Activated T-helper 1 cell treated with Interleukin-2 at 50 U/mL for 16 hours (primary cell): ENCODE results near the gene LSS.

ENCODE experiments used
- DNase-seq: peaks from one replicate; pipeline ENCODE4 v3.0.0-alpha.2; 2020; ENCODE audit warnings: low read depth

Gene LSS

GRCh38 chr21:46168659-46169386, 59.8 kb downstream of the LSS start:
- DNase-seq, result no peak

DNA sequence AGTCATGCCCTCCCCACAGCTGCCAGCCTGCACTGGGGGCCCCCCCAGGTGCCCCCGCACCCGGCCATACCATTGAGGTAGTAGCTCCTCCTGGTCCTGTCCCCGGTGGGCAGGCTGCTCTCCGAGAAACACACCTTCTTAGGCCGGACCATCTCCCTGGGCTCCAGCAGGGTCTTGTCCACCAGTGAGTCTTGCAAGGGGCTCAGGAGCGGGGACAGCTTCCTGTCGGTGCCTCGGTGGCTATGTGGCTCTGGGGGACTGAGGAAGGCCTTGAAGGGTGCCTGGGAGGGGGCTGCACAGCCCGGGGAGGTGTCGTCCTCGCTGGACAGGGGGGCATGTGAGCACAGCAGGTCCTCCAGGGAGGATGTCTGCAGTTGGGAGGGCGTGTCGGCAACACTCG, 60.3 kb downstream of the LSS start:
- no peak for DNase-seq

DNA sequence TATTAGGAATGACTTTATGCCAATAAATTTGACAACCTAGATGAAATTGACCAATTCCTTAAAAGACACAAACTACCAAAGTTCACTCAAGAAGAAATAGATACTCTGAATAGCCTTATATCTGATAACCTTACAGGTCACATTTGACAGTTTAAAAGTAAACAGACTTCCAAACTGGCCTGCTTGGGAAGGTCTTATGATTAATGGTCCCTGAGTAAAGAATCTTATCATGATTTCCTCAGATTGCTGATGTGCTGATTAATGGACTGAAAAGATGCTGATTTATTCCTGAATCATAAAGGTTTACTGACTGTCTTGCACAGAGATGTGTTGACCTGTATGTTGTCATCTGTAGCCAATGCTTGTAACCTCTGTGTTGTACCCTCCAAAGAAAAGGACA, 63.5 kb downstream of the LSS start:
- no peak for DNase-seq

- DNase-seq, result no peak
Measured at GRCh38 chr21:46163380-46163779, 65.2 kb downstream of the LSS start.

GRCh38 chr21:46161633-46162592, 66.7 kb downstream of the LSS start:
- no peak for DNase-seq

DNA sequence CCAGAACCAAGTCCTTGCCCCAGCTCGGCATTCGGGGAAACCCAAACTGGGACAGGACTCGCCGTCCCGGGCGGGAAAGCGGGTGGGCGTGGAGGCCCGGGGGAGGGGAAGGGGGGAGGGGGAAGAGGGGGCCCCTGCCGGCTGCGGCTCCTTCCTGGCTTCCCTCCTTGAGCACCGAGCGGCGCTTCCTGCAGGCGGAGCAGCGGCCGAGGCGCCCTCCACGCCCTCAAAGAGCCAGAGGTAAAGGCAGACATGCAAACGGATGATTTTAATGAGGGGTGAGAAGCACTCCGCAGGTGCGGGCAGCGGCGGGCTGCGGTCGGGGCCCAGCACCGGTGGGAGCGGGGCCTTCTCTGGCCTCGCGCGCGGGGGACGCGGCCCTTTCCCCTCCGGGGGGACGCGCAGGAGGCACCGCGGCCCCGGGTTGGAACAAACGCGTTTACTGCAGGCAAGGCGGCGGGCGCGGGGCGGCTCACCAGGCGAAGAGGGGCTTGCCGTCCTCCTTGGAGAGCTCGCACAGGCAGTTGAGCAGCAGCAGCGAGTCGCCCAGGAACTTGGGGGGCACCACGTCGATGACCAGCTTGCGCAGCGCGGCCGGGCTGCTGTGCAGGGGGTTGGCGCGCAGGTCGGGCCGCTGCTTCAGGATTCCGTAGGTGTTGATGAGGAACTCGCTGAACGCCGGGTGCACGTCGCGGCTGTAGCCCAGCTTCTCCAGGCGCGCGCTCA, 67.5 kb downstream of the LSS start:
- no peak for DNase-seq

DNA sequence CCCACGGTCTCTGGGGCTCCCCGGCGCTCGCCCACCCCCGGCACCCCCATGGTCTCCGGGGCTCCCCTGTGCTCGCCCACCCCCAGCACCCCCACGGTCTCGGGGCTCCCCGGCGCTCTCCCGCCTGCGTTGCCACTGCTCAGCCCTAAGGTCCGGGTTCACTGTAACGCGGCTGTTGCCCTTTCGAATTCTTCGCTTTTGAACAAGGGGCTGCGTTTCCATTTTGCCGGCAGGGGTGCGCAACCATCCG, 68.0 kb downstream of the LSS start:
- DNase-seq, result no peak

DNA sequence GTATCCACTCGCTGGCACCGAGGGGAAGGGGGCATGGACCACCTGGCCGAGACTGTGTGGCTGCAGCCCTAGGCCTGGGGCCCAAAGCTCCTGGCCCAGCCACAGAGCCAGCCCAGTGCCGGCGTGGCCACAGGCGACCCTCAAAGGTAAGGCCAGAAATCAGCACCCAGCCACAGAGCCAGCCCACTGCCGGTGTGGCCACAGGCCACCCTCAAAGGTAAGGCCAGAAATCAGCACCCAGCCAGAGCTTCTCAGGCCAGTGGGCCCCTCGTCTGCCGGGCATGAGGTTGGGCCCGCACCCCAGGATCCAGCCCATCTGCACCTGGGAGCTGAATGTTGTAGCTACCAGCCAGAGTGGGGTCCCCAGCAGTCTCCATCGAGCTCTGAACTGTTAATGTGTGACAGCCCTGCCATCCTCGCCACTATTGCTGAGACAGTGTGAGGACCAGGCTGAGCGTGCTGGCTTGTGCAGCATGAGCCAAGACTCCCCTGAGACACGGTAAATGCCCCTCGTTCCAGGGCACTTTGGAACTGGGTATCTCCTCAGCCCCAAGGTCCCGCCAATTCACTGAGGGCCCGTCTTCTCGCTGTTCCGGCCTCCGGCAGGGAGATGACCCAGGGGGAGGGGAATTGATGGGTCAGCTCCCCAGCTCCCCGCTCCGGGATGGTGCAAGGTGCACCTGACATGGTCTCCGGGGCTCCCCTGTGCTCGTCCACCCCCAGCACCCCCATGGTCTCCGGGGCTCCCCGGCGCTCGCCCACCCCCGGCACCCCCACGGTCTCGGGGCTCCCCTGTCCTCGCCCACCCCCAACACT, 68.5 kb downstream of the LSS start:
- DNase-seq, result no peak

DNA sequence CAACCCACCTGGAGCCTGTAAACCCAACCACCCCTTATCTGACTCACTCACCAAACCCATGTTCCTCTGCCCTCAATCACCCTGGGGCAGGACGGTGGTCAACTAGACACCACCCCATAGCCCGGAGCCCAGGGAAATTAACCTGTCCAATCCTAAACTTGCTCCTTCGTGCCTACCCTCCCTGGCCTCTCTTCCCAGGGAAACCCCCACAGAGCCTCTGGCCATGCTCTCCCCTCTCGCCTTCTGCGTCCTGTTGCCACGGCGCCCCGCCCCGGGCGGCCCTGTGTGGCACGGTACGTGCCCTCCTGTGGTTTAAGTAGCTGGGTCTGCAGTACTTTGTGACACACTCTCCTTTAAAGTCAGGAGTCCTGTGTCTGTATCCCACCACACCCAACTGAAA, 69.2 kb downstream of the LSS start:
- no peak for DNase-seq

DNA sequence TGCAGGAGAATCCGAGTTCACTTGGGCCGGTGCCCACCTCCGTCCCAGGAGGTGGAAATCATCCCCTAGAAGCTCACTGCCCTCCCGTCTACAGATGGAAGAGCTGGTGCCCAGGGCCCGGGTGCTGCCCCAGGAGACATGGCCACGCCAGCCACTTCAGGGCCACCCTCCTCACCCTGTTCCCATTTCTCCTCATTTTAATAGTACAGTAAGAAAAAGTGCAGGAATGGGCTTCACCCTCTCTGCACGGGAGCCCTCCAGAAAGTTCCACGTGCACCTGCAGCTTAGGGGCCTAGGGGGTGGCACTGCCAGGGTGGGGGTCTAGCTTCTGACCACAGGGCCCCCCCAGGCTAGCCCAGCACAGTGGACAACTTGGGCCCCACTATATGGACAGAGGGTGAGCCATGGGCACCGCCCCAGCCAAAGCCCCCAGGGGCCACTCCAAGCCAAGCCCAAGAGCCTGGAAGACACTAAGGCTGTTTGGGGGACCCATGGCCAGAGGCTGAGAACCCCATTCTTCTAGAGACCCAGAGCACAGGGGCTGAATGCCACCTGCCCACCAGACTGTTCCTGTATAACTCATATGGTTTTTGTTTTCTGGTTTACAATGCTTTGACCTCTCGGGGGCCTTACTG, 69.8 kb downstream of the LSS start:
- DNase-seq, result no peak

- DNase-seq, result no peak
Measured at GRCh38 chr21:46157987-46158451, 70.6 kb downstream of the LSS start.

DNA sequence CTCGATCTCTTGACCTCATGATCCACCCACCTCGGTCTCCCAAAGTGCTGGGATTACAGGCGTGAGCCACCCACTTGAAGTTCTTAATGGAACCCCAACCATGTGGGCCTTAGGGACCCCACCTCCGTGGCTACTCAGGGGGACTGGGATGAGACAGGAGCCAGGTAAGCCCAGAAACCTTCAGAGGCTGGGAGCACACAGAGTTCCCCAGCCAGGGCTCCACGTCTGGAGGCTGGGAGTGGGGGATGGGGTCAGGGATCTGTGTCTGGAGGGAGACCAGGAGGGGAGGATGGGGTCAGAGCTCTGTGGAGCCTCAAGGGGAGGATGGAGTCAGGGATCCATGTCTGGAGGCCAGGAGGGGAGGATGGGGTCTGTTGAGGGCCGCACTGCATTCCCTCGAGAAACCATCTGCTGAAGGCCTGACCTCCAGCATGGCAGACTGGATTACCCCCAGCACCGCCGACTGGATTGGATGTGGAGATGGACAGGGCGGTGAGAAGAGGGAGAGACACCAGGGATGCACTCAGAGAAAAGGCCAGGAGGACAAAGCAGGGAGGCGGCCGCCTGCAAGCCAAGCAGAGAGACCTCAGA, 71.1 kb downstream of the LSS start:
- no peak for DNase-seq

DNA sequence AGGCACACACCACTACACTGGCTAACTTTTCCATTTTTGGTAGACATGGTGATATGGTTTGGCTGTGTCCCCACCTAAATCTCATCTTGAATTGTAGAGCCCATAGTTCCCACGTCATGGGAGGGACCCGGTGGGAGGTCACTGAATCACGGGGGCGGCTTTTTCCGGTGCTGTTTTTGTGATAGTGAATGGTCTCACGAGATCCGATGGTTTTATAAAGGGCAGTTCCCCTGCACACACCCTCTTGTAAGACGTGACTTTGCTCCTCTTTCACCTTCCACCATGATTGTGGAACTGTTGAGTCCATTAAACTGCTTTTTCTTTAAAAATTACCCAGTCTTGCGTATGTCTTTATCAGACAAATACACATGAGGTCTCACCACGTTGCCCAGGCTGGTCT, 71.9 kb downstream of the LSS start:
- DNase-seq, result no peak

DNA sequence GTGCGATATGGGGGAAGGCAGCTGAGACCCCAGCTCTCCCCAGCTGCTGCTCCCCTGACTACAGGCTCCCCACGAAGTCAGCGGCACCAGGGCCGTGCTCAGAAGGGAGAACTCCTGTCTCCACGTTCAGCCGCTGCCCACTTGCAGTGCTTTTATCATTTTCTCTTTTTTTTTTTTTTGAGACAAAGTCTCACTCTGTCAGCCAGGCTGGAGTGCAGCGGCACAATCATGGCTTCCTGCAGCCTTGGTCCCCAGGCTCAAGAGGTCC, 72.3 kb downstream of the LSS start:
- DNase-seq, result no peak

DNA sequence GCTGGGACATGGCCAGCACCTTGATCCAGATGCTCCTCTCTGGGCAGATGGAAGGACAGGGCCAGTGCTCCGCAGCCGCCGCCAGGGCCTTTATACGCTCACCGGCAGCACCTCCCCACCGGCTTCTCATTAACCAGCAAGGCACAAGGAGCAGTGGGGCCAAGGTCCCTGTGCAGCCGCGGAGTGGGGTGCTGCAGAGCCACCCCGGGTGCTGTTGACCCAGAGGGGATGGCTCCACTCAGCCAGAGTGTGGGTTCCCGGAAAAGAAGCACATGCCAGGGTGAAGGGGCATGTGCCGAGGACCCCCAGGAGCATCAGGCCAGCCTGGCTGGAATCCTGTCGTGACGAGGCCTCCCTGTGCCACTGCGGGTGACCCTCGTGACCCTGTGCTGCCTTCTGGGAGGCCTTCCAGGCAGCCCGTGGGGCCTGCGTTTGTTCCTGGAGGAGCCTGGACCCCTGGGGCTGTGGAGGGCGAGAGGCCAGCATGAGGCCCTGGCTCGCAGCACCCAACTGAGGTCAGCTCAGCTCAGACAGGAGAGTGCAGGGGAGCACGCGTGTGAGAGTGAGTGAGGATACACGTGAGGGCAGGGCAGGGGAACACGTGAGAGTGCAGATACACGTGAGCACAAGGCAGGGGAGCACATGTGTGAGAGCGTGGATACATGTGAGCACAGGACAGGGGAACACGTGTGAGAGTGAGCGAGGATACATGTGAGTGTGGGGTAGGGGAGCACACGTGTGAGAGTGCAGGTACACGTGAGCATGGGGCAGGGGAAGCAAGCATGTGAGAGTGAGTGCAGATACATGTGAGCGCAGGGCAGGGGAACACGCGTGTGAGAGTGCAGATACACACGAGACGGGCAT, 72.8 kb downstream of the LSS start, which contains the start of gene FTCD:
TSS of gene FTCD (minus strand) at position 66 of the 864 bp plus-strand sequence. CDS start at position 10, 56 bp downstream.
- DNase-seq, result no peak

DNA sequence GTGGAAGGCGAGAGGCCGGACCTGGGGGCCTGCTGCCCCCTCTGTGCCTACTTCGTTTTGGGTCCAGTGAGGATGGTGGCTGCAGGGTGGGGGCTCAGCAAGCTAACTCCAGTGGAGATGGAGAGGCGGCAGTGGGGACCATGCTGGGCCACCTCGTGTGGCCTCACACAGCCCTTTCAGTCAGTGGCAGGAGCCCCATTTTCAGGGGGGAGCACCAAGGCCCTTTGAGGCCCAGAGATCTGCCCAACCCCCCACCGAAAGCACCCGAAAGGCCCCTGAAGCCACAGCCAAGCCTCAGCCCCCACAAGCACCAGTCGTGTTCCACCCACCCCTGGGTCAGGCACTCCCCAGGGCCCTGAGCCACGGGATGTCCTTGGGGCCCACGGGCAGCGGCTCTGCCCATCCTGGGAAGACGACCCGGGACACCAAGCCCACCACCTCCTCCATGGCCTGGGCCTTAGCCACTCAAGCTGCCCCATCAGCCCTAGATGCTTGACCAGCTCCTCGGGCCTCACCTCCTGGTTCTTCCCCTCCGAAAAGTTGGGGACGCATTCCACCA, 73.5 kb downstream of the LSS start:
- DNase-seq, result no peak

- DNase-seq, result no peak
Measured at GRCh38 chr21:46154155-46154954, 74.2 kb downstream of the LSS start.

DNA sequence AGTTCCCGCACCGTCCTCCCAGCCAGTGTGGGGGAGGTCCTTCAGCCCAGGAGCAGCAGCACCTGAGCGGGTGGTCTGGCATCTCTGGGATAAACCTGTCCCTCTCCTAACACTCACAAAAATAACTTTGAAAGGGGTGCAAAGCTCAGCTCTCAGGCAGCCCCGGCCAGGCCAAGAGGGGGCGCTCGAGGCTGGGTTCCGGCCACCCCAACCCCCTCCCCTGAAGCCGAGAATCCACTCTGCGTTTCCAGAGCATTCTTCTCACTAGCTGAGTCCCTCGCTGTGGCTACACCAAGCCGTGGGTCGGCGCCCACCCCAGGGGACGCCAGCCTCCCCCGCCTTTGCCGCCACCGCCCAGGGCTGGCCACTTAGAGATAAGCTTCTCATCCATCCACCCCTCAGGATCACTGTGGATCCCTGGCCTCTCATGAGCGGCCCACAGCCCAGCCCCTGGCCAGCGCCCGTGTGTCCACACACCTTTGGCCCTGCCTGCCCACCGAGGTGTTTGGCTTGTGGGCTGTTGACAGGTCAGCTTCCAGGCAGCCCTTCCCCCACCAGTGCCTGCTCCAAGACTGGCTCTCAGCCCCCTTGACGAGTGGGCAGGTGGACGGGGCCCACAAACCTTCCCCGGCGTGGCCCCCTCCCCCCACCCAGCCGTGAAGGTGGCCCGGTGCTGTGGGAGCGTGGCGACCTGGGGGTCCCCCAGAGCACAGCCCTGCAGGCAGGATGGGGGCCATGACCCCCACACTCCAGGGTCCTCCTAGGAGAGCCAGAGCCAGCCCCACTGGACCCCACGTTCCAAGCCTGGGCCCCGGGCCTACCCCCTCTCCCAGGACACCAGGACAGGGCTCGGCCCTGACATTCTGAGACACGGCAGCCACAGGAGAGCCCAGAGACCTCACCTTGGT, 75.1 kb downstream of the LSS start:
- no peak for DNase-seq
